Activated CD8-positive, alpha-beta T cell treated with anti-CD3 and anti-CD28 coated beads for 36 hours (primary cell): ENCODE results near the gene ZNF407. TPM values are rescaled to one million over a fixed set of nuclear protein-coding genes. Genes with fewer than 3 reads are reported as not detected.

Source experiments
- ATAC-seq: fragments of 200-7000 bp; cut with Tn5 transposase; one replicate; pipeline ENCODE4 v1.10.0; 2021; ENCODE audit warnings: mild to moderate bottlenecking, moderate library complexity
- CTCF ChIA-PET: fragments of 350-600 bp; sonication (Branson Sonifier 250); formaldehyde crosslinking; loops from one replicate; lab custom pipeline; 2021; ENCODE audit warnings: antibody characterized with exemption; lab: Charles Lee
- POLR2A ChIA-PET: fragments of 350-600 bp; sonication (Branson Sonifier 250); formaldehyde crosslinking; loops from one replicate; lab custom pipeline; 2021; ENCODE audit warnings: antibody characterized with exemption; lab: Charles Lee
- DNase-seq: peaks from one replicate; pipeline ENCODE4 v3.0.0-alpha.2; 2020
- H3K27ac Mint-ChIP-seq: one replicate; pipeline ENCODE4 v1.8.0; 2021; ENCODE audit warnings: mild to moderate bottlenecking, mixed read lengths
- H3K27me3 Mint-ChIP-seq: one replicate; pipeline ENCODE4 v1.8.0; 2021; ENCODE audit warnings: mixed read lengths
- H3K36me3 Mint-ChIP-seq: one replicate; pipeline ENCODE4 v1.8.0; 2021; ENCODE audit warnings: low read depth, mixed read lengths
- H3K4me1 Mint-ChIP-seq: one replicate; pipeline ENCODE4 v1.8.0; 2021; ENCODE audit warnings: low read depth, mixed read lengths
- H3K4me3 Mint-ChIP-seq: one replicate; pipeline ENCODE4 v1.8.0; 2021; ENCODE audit warnings: mild to moderate bottlenecking, moderate library complexity, mixed read lengths
- H3K9me3 Mint-ChIP-seq: one replicate; pipeline ENCODE4 v1.8.0; 2021; ENCODE audit warnings: mixed read lengths
- intact Hi-C: fragments of 100-400 bp; cut with micrococcal nuclease; formaldehyde crosslinking; loops from one replicate; pipeline ENCODE4 v1.10.0; 2022
- total RNA-seq, 2 experiments: library from RNA; stranded (reverse); gene quantifications; one replicate each; pipeline ENCODE4 v1.2.3, GENCODE V29; 2021
- TF ChIP-seq, protein P1 (sequence below): fragments of 200-600 bp; IDR thresholded peaks from one replicate; pipeline ENCODE4 v1.8.0; 2022; ENCODE audit warnings: antibody characterized with exemption, mild to moderate bottlenecking

Gene ZNF407
- total RNA-seq, 2 experiments from 2014 or later: 9.9 to 10.8 TPM

DNA sequence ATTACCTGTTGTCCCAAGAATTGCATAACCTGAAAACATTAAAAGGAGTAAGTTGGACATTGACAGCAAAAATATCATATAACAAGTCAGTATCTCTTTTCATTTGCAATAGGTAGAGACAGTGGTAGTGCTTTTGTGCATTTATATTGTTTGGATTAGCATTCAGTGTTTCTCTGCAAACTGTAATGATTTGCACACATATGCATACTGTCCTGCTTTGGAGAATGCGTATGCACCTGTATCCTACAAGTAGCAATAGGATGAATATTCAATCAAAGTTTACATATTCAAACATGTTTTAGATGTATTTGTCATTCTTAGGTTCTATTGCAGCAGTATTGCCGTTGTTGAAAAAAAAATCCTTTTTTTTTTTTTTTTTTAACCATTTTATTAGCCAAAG, 201.9 kb downstream of the ZNF407 start:
- peaks cover 14% of the 10 kb centered on the region for H3K4me1 Mint-ChIP-seq
- no peak overlapping the region for H3K4me3 Mint-ChIP-seq
- no peaks in the 10 kb centered on the region for H3K27me3 Mint-ChIP-seq
- ChIA-PET POLR2A (no interaction called here), CTCF (no interaction called here)
- DNase-seq: no peak
- no peak overlapping the region for H3K27ac Mint-ChIP-seq
- ATAC-seq: no peak
- intact Hi-C loops: no loop called here
- no peaks in the 10 kb centered on the region for H3K9me3 Mint-ChIP-seq
- TF ChIP-seq, protein P1, sequence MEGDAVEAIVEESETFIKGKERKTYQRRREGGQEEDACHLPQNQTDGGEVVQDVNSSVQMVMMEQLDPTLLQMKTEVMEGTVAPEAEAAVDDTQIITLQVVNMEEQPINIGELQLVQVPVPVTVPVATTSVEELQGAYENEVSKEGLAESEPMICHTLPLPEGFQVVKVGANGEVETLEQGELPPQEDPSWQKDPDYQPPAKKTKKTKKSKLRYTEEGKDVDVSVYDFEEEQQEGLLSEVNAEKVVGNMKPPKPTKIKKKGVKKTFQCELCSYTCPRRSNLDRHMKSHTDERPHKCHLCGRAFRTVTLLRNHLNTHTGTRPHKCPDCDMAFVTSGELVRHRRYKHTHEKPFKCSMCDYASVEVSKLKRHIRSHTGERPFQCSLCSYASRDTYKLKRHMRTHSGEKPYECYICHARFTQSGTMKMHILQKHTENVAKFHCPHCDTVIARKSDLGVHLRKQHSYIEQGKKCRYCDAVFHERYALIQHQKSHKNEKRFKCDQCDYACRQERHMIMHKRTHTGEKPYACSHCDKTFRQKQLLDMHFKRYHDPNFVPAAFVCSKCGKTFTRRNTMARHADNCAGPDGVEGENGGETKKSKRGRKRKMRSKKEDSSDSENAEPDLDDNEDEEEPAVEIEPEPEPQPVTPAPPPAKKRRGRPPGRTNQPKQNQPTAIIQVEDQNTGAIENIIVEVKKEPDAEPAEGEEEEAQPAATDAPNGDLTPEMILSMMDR: no peak
- H3K36me3 Mint-ChIP-seq: peaks cover 2% of the 10 kb centered on the region

DNA sequence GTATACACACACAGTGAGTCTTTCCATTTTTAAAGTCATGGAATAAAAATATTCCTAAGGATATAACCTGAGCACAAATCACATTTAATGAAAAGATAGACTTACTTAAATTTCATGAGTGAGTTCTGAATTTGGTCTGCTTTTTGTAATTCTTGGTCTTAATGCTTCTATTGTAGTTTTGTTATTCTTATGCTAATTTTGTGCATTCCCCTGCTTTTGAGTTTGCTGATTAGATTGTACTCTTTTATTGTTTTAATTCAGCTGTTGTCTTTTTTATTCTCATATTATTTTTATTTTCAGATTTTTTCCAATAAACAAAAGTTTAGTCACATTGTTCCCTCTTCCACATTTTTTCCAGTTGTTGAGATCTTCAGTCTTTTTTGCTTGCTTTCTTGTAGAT, 202.4 kb downstream of the ZNF407 start:
- H3K4me1 Mint-ChIP-seq: peaks cover 14% of the 10 kb centered on the region
- H3K27ac Mint-ChIP-seq: no peak overlapping the region
- no peaks in the 10 kb centered on the region for H3K27me3 Mint-ChIP-seq
- TF ChIP-seq, protein P1: no peak
- ChIA-PET POLR2A (no interaction called here), CTCF (no interaction called here)
- no peak for ATAC-seq
- no peak overlapping the region for H3K4me3 Mint-ChIP-seq
- no peak for DNase-seq
- H3K9me3 Mint-ChIP-seq: no peaks in the 10 kb centered on the region
- peaks cover 2% of the 10 kb centered on the region for H3K36me3 Mint-ChIP-seq
- intact Hi-C loops: no loop called here

DNA sequence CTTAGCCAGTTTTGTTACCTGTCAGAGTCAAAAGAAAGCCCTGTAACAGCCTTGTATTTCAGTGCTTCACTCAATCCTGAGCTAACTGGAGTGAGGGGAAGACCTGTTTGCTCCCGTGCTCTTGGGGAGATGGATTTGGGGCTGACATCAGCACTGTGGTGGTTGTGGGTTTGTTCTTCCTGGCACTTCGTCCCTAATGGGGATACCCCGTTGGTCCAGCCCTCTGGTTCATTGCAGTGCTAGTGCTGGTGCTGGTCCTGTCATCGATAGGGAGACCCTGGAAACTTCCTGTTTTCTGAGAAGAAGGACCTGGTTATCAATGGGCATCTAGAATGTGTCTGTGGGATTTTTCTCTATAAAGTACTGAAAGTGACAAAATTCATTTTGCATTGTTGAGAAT, 205.4 kb downstream of the ZNF407 start:
- no peak for ATAC-seq
- ChIA-PET POLR2A (no interaction called here), CTCF (no interaction called here)
- Mint-ChIP-seq H3K27ac (no peak overlapping the region), H3K27me3 (no peaks in the 10 kb centered on the region), H3K4me1 (peaks cover 17% of the 10 kb centered on the region), H3K36me3 (peaks cover 2% of the 10 kb centered on the region), H3K9me3 (no peaks in the 10 kb centered on the region), H3K4me3 (no peak overlapping the region)
- TF ChIP-seq, protein P1: no peak
- DNase-seq: no peak
- intact Hi-C loops: no loop called here

DNA sequence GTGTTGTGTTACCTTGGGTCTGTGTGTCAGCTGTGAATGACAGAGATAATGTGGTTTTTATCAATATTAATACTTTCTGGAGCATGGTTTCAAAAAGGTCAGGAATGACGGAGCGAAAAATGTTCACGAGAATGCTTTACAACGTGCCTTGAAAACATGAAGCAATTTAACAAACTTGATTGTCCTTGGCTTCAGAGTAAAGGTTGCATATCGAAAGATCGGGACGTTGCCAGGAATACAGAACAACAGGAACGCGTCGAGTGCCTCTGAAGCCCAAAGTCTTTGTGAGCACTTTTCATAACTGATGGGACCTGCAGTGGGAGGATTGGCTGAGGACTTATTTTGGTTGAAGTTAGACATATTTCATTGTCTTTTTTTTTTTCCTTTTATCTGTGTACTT, 206.1 kb downstream of the ZNF407 start:
- Mint-ChIP-seq H3K9me3 (no peaks in the 10 kb centered on the region), H3K27ac (no peak overlapping the region), H3K4me1 (peaks cover 11% of the 10 kb centered on the region), H3K4me3 (no peak overlapping the region), H3K36me3 (no peaks in the 10 kb centered on the region), H3K27me3 (no peaks in the 10 kb centered on the region)
- TF ChIP-seq, protein P1: no peak
- intact Hi-C loops: no loop called here
- DNase-seq: no peak
- ChIA-PET POLR2A (no interaction called here), CTCF (no interaction called here)
- ATAC-seq: no peak

DNA sequence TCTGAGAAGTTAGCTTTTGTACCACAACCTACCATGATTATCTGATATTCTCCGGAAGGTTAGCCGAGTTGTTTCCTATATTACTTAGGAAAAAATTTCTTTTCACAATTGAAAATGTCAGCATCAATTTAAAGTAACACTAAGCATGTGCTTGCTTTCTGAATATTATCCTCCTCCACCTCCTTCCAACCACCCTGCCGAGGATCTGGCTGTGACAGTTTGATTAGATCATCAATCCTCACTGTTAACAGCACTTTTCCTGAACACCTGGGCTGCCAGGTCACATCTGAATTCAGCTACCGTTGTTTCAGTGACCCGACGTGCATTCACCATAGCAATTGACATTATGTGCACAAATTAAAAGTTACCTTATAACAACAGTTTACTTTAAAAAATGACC, 207.0 kb downstream of the ZNF407 start:
- Mint-ChIP-seq H3K36me3 (no peaks in the 10 kb centered on the region), H3K27ac (no peak overlapping the region)
- ATAC-seq: no peak

More for the DNA sequence above, 207.0 kb downstream of the ZNF407 start:
- ChIA-PET POLR2A (no interaction called here), CTCF (no interaction called here)
- Mint-ChIP-seq H3K4me3 (no peak overlapping the region), H3K9me3 (no peaks in the 10 kb centered on the region), H3K27me3 (no peaks in the 10 kb centered on the region), H3K4me1 (peaks cover 11% of the 10 kb centered on the region)
- intact Hi-C loops: no loop called here
- DNase-seq: no peak
- TF ChIP-seq, protein P1: no peak
